ENCODE data around the gene PPY. TPM values are rescaled to one million over a fixed set of nuclear protein-coding genes. Genes with fewer than 3 reads are reported as not detected.
"Not testable (repeated sequence)": the region's sequence is repeated elsewhere in the genome, so short reads cannot be mapped to it uniquely, and the experiment has no call there.

Gene PPY
- total and polyA plus RNA-seq, 7 donors: not detected

DNA sequence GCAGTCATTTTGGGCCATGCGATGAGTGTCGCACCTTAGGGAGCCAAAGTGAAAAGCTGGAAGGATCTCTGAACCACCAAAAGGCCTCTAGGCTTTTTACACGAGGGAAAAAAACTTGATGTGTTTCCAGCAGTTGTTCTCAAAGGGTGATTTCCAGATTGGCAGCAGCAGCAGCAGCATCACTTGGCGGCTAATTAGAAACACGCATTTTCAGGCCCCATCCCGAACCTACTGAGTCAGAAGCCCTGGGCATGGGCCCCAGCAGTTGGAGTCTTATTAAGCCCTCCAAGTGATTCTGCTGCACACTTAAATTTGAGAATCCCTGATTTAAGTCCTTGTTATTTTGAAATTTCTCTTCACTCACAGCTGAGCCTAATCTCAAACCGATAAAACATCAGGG lies 36.7 kb upstream of the PPY start:
- H3K4me3 ChIP-seq: no peak overlapping the region
- TF ChIP-seq POLR2AphosphoS5 (IDR thresholded peaks at IDR 0.05) (no peak), EP300 (IDR thresholded peaks at IDR 0.05) (no peak), POLR2A (IDR thresholded peaks at IDR 0.05) (no peak)
- TF ChIP-seq, protein P1, sequence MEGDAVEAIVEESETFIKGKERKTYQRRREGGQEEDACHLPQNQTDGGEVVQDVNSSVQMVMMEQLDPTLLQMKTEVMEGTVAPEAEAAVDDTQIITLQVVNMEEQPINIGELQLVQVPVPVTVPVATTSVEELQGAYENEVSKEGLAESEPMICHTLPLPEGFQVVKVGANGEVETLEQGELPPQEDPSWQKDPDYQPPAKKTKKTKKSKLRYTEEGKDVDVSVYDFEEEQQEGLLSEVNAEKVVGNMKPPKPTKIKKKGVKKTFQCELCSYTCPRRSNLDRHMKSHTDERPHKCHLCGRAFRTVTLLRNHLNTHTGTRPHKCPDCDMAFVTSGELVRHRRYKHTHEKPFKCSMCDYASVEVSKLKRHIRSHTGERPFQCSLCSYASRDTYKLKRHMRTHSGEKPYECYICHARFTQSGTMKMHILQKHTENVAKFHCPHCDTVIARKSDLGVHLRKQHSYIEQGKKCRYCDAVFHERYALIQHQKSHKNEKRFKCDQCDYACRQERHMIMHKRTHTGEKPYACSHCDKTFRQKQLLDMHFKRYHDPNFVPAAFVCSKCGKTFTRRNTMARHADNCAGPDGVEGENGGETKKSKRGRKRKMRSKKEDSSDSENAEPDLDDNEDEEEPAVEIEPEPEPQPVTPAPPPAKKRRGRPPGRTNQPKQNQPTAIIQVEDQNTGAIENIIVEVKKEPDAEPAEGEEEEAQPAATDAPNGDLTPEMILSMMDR (IDR thresholded peaks at IDR 0.05): no peak
- WGBS, 2 donors: 78 to 82% methylated on average over 7 of the region's 7 CpGs
- H3K9me3 ChIP-seq: no peaks in the 10 kb centered on the region
- no peaks in the 10 kb centered on the region for H3K36me3 ChIP-seq
- peaks cover 19 to 57% (median 22%) of the 10 kb centered on the region in 3 donors for H3K27me3 ChIP-seq
- no peak overlapping the region for H3K27ac ChIP-seq
- peaks cover 0 to 9% (median 7%) of the 10 kb centered on the region in 4 donors for H3K4me1 ChIP-seq
- intact Hi-C loops (cut with DNase I): no loop called here
- no peak for DNase-seq

DNA sequence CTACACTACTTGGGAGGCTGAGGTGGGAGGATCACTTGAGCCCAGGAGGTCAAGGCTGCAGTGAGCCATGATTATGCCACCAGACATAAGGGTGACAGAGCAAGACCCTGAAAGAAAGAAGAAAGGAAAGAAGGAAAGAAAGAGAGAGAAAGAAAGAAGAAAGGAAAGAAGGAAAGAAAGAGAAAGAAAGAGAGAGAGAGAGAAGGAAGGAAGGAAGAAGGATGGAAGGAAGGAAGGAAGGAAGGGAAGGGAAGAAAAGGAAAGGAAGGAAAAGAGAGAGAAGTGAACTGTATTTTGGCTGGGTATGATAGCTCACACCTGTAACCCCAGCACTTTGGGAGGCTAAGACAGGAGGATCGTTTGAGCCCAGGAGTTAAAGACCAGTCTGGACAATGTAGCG lies 35.8 kb upstream of the PPY start:
- Histone ChIP-seq H3K4me1 (no peaks in the 10 kb centered on the region), H3K27ac (no peak overlapping the region), H3K27me3 (peaks cover 10 to 56% (median 13%) of the 10 kb centered on the region in 3 donors), H3K9me3 (no peaks in the 10 kb centered on the region), H3K36me3 (no peaks in the 10 kb centered on the region), H3K4me3 (no peak overlapping the region)
- intact Hi-C loops (cut with DNase I): no loop called here
- no peak for DNase-seq
- TF ChIP-seq POLR2AphosphoS5 (IDR thresholded peaks at IDR 0.05): no peak
- TF ChIP-seq, protein P1 (IDR thresholded peaks at IDR 0.05): no peak
- TF ChIP-seq EP300 (IDR thresholded peaks at IDR 0.05): no peak
- no peak for TF ChIP-seq POLR2A (IDR thresholded peaks at IDR 0.05)
- WGBS, 2 donors: 74 to 77% methylated on average over 2 of the region's 2 CpGs

DNA sequence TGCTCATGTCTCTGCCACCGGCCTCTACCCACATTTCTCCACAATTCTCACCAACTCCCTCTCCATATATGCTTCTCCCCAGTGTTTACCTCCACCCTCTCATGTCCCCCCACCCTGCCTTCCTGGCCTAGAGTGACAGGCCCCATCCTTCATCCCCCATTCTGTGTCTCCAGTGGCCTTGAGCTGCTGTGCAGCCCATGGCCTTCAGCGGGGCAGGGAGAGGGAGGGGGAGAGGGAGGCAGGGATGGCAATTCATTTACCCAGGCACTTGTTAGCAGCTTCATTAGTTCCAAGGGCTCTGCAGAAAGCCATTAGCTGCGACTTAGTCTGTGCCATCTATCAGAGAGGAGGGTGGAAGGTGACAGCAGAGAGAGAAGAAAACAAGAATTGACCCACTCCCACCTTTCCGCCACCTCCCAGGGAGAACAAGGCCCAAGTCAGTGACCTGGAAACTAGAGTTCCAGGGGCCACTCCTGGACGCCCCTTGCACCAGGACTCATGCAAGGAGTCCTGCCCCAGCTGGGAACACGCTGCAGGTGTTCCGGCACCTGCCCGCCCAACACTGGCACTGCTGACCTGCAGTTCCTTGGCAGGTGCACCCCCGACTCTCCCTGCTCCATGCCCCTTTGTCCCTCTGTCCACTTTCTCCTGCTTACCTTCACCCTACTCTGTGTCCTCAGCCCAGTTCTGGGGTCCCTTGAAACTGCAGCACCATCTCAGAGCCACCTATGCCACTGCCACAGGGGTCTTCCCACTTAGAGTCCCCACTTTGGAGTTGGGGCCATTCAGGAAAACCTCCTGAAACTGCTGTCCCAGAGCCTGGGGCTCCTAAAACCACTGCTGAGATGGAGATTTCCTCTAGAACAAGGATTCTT lies 34.9 kb upstream of the PPY start:
- Histone ChIP-seq H3K27me3 (peaks cover 3 to 47% (median 4%) of the 10 kb centered on the region in 3 donors), H3K27ac (no peak overlapping the region), H3K9me3 (no peaks in the 10 kb centered on the region), H3K4me3 (no peak overlapping the region), H3K36me3 (no peaks in the 10 kb centered on the region), H3K4me1 (no peaks in the 10 kb centered on the region)
- TF ChIP-seq POLR2A (IDR thresholded peaks at IDR 0.05) (no peak), EP300 (IDR thresholded peaks at IDR 0.05) (no peak), POLR2AphosphoS5 (IDR thresholded peaks at IDR 0.05) (no peak)
- TF ChIP-seq, protein P1 (IDR thresholded peaks at IDR 0.05): no peak
- intact Hi-C loops (cut with DNase I): no loop called here
- no peak for DNase-seq
- 63 to 72% methylated on average over 9 of the region's 9 CpGs for WGBS, 2 donors

DNA sequence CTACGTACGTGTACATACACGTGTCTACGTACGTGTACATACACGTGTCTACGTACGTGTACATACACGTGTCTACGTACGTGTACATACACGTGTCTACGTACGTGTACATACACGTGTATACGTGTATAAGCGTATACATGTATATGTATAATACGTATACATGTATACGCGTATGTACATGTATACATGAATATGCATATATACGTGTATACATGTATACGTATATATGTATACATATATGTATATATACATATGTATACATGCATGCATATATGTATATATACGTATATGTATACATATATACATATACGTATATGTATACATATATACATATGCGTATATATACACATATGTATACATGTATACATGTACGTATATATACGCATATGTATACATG lies 33.6 kb upstream of the PPY start:
- Histone ChIP-seq H3K4me1 (no peaks in the 10 kb centered on the region), H3K9me3 (no peaks in the 10 kb centered on the region), H3K27me3 (peaks cover 0 to 34% (median 3%) of the 10 kb centered on the region in 3 donors), H3K36me3 (no peaks in the 10 kb centered on the region), H3K4me3 (no peak overlapping the region), H3K27ac (no peak overlapping the region)
- no peak for DNase-seq
- intact Hi-C loops (cut with DNase I): no loop called here
- no peak for TF ChIP-seq EP300 (IDR thresholded peaks at IDR 0.05)
- 71 to 92% methylated on average over 15 to 22 of the region's 27 CpGs for WGBS, 2 donors

DNA sequence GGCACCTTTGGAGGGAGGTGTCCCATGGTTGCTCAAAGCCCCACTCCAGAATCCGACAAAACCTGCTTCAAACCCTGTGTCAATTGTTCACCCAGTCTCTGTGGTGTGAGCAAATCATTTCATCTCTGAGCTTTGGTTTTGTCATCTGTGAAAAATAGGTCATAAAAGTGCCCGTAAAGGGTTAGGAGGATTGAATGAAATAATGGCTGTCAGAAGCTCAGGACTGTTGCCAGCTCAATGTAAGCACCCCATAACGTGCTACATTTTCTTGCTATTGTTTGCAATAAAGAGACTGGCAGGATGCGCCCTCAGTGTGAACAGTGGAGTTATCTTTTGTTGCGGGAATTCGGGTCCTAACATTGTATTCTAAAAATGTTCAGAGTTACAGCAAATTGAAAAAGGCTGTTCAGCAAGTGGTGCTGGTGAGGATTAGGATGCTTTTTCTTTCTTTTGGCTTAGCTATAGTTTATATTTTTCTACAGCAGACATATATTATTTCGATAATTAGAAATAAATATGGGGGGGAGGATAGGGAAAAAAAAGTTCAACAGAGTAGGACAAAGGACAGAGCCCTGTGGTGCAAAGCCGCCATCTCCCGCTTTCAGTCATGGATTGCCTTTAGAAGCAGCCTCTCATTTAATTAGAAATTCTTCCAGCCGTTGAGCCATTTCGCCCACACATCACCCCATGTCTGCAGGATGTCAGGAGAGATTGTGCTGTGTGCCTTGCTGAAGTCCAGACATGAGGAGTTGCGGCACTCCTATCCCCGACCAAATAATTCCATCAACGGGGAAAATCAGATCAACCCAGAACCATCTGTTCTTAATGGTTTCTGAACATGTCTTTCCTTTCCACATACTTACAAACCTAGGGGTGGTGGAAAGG lies 32.3 kb upstream of the PPY start:
- intact Hi-C loops (cut with DNase I): no loop called here
- no peaks in the 10 kb centered on the region for H3K9me3 ChIP-seq
- peaks cover 0 to 33% (median 3%) of the 10 kb centered on the region in 3 donors for H3K27me3 ChIP-seq
- no peaks in the 10 kb centered on the region for H3K36me3 ChIP-seq
- no peak overlapping the region for H3K27ac ChIP-seq
- no peaks in the 10 kb centered on the region for H3K4me1 ChIP-seq
- WGBS, 2 donors: 62 to 73% methylated on average over 14 of the region's 14 CpGs
- no peak overlapping the region for H3K4me3 ChIP-seq
- TF ChIP-seq POLR2A (IDR thresholded peaks at IDR 0.05) (no peak), EP300 (IDR thresholded peaks at IDR 0.05) (no peak), POLR2AphosphoS5 (IDR thresholded peaks at IDR 0.05) (no peak)
- TF ChIP-seq, protein P1 (IDR thresholded peaks at IDR 0.05): no peak
- no peak for DNase-seq

DNA sequence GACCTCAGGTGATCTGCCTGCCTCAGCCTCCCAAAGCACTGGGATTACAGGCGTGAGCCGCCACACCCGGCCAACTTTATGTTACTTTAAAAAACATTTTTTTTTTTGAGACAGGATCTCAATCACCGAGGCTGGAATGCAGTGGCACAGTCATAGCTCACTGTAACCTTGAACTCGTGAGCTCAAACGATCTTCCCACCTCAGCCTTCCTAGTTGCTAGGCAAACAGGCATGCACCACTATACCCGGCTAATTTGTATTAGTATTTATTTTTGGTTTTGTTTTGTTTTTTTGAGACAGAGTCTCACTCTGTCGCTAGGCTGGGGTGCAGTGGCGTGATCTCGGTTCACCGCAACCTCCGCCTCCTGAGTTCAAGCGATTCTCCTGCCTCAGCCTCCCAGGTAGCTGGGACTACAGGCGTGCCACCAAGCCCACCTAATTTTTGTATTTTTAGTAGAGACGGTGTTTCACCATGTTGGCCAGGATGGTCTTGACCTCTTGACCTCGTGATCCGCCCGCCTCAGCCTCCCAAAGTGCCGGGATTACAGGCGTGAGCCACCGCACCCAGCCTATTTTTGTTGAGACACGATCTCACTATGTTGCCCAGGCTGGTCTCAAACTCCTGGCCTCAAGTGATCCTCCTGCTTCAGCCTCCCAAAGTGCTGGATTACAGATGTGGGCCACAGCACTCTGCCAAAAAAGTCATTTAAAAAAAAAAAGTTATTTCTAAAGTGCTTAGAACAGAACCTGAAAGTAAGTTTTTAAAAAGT lies 30.4 kb upstream of the PPY start:
- H3K36me3 ChIP-seq; H3K27ac ChIP-seq; DNase-seq; H3K9me3 ChIP-seq; H3K4me1 ChIP-seq; H3K4me3 ChIP-seq; intact Hi-C loops (cut with DNase I): not testable (repeated sequence)
- WGBS, 2 donors: 72 to 85% methylated on average over 22 of the region's 22 CpGs
- H3K27me3 ChIP-seq: peaks cover 0 to 29% (median 3%) of the 10 kb centered on the region in 3 donors

DNA sequence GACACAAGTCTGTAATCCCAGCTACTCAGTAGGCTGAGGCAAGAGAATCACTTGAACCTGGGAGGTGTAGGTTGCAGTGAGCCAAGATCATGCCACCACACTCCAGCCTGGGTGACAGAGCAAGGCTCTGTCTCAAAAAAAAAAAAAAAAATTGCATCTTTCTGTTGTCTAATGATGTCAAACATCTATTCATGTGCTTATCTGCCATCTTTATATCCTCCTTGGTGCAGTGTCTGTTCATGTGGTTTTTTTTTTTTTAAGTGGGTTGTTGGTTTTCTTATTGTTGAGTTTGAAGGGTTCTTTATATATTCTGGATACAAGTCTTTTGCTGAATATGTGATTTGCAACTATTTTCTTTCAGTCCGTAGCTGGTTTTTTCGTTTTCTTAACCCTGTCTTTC lies 29.2 kb upstream of the PPY start:
- intact Hi-C loops (cut with DNase I); H3K4me1 ChIP-seq; H3K4me3 ChIP-seq; H3K9me3 ChIP-seq; H3K36me3 ChIP-seq; DNase-seq; H3K27ac ChIP-seq: not testable (repeated sequence)
- 33 to 49% methylated on average over 2 of the region's 2 CpGs for WGBS, 2 donors
- H3K27me3 ChIP-seq: peaks cover 0 to 23% (median 3%) of the 10 kb centered on the region in 3 donors
